ENCODE measurements around the gene MLLT10. TPM values are rescaled to one million over a fixed set of nuclear protein-coding genes. Genes with fewer than 3 reads are reported as not detected.

Gene MLLT10
- total RNA-seq, 1 experiment from 2014 or later = 45.2 TPM

DNA sequence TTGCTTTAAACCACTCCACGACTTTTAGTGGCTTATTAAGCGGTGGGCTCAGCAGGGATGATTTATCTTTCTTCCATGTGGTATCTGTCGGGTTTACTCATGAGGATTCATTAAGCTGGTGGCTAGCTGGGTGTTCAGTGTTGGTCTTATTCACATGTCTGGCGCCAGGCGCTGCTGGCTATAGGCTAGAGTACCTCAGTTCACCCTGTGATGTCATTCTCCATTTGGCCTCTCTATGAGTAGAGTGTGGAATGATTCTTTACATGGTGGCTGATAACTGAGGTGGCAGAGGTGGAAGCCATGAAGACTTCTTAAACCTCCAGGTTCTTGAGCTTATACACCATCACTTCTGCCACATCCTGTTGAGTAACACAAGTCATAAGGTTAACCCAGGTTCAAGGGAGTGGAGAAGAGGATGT lies 115.4 kb downstream of the MLLT10 start:
- Histone ChIP-seq H3K9me2 (ENCODE audit: insufficient read depth) (no peaks in the 10 kb centered on the region), H3K9me3 (ENCODE audit: control insufficient read depth in 1 of 2, insufficient read depth in 1 of 2, low read depth in 1 of 2, low read length in 2 of 2) (no peaks in the 10 kb centered on the region), H3K4me1 (ENCODE audit: control insufficient read depth in 1 of 2, insufficient read depth in 2 of 2, low read length in 2 of 2) (no peaks in the 10 kb centered on the region), H3K27me3 (ENCODE audit: insufficient read depth, low read length) (no peaks in the 10 kb centered on the region), H3K79me2 (ENCODE audit: insufficient read depth, low read length) (peaks cover 83% of the 10 kb centered on the region), H3K9ac (ENCODE audit: low read length) (no peak overlapping the region), H3K4me3 (replicated peaks in 1 of 2; ENCODE audit: low read depth in 1 of 2, low read length in 2 of 2) (no peak overlapping the region), H3K36me3 (ENCODE audit: control insufficient read depth in 1 of 2, insufficient read depth in 2 of 2, low read length in 2 of 2) (0 out of 4 replicates have a peak, but pooled peaks cover 0 to 4% of the 10 kb centered on the region in 2 experiments), H3K4me2 (ENCODE audit: low read length) (no peak overlapping the region), H3K27ac (ENCODE audit: low read depth, low read length) (no peak overlapping the region), H4K20me1 (ENCODE audit: insufficient read depth) (peaks cover 8% of the 10 kb centered on the region; the same call in 1 of the 2 replicates), H2AFZ (ENCODE audit: low read depth, low read length, poor library complexity, severe bottlenecking) (no peak overlapping the region)
- ChIA-PET POLR2A (no interaction called here), CTCF (no interaction called here), RAD21 (ENCODE audit: low non-redundant PET in 1 of 2, low total read pairs in 2 of 2, uncharacterized antibody in 2 of 2, unreplicated experiment in 2 of 2) (no interaction called here)
- ATAC-seq (no peak), DNase-seq (ENCODE audit: low read depth, low spot score) (no peak)
- intact Hi-C loops (cut with micrococcal nuclease) = no loop called here
- TF ChIP-seq YY1 (IDR thresholded peaks at IDR 0.05; ENCODE audit: extremely low read depth, insufficient replicate concordance, low read depth, low read length) (no peak), ZFX (IDR thresholded peaks at IDR 0.05) (no peak), CBX3 (IDR thresholded peaks at IDR 0.05; ENCODE audit: low read depth) (no peak), EZH2 (IDR thresholded peaks at IDR 0.05) (no peak), SRF (IDR thresholded peaks at IDR 0.05; ENCODE audit: low read depth) (no peak), CEBPB (IDR thresholded peaks at IDR 0.05; ENCODE audit: low read depth) (no peak), POLR2A (IDR thresholded peaks at IDR 0.05; ENCODE audit: borderline replicate concordance, extremely low read depth, insufficient read depth, insufficient read length) (no peak)
- TF ChIP-seq, protein P1, sequence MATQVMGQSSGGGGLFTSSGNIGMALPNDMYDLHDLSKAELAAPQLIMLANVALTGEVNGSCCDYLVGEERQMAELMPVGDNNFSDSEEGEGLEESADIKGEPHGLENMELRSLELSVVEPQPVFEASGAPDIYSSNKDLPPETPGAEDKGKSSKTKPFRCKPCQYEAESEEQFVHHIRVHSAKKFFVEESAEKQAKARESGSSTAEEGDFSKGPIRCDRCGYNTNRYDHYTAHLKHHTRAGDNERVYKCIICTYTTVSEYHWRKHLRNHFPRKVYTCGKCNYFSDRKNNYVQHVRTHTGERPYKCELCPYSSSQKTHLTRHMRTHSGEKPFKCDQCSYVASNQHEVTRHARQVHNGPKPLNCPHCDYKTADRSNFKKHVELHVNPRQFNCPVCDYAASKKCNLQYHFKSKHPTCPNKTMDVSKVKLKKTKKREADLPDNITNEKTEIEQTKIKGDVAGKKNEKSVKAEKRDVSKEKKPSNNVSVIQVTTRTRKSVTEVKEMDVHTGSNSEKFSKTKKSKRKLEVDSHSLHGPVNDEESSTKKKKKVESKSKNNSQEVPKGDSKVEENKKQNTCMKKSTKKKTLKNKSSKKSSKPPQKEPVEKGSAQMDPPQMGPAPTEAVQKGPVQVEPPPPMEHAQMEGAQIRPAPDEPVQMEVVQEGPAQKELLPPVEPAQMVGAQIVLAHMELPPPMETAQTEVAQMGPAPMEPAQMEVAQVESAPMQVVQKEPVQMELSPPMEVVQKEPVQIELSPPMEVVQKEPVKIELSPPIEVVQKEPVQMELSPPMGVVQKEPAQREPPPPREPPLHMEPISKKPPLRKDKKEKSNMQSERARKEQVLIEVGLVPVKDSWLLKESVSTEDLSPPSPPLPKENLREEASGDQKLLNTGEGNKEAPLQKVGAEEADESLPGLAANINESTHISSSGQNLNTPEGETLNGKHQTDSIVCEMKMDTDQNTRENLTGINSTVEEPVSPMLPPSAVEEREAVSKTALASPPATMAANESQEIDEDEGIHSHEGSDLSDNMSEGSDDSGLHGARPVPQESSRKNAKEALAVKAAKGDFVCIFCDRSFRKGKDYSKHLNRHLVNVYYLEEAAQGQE (IDR thresholded peaks at IDR 0.05; ENCODE audit: low read depth) = no peak
- TF ChIP-seq, protein P2, sequence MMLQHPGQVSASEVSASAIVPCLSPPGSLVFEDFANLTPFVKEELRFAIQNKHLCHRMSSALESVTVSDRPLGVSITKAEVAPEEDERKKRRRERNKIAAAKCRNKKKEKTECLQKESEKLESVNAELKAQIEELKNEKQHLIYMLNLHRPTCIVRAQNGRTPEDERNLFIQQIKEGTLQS (IDR thresholded peaks at IDR 0.05) = no peak
- TF ChIP-seq, protein P3, sequence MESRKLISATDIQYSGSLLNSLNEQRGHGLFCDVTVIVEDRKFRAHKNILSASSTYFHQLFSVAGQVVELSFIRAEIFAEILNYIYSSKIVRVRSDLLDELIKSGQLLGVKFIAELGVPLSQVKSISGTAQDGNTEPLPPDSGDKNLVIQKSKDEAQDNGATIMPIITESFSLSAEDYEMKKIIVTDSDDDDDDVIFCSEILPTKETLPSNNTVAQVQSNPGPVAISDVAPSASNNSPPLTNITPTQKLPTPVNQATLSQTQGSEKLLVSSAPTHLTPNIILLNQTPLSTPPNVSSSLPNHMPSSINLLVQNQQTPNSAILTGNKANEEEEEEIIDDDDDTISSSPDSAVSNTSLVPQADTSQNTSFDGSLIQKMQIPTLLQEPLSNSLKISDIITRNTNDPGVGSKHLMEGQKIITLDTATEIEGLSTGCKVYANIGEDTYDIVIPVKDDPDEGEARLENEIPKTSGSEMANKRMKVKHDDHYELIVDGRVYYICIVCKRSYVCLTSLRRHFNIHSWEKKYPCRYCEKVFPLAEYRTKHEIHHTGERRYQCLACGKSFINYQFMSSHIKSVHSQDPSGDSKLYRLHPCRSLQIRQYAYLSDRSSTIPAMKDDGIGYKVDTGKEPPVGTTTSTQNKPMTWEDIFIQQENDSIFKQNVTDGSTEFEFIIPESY (IDR thresholded peaks at IDR 0.05; ENCODE audit: extremely low read depth, insufficient replicate concordance, low read length) = no peak
- TF ChIP-seq, protein P4, sequence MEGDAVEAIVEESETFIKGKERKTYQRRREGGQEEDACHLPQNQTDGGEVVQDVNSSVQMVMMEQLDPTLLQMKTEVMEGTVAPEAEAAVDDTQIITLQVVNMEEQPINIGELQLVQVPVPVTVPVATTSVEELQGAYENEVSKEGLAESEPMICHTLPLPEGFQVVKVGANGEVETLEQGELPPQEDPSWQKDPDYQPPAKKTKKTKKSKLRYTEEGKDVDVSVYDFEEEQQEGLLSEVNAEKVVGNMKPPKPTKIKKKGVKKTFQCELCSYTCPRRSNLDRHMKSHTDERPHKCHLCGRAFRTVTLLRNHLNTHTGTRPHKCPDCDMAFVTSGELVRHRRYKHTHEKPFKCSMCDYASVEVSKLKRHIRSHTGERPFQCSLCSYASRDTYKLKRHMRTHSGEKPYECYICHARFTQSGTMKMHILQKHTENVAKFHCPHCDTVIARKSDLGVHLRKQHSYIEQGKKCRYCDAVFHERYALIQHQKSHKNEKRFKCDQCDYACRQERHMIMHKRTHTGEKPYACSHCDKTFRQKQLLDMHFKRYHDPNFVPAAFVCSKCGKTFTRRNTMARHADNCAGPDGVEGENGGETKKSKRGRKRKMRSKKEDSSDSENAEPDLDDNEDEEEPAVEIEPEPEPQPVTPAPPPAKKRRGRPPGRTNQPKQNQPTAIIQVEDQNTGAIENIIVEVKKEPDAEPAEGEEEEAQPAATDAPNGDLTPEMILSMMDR (IDR thresholded peaks at IDR 0.05 in 2 of 3, conservative IDR thresholded peaks at IDR 0.05 in 1 of 3; ENCODE audit: borderline replicate concordance in 1 of 3, insufficient read depth in 1 of 3, low read depth in 2 of 3, low read length in 2 of 3) = no peak
- no TSS peak for BruUV-seq (replicated peaks)
